Endodermal cell (in vitro differentiated cells): ENCODE results near the gene DNAH5. TPM values are rescaled to one million over a fixed set of nuclear protein-coding genes. Genes with fewer than 3 reads are reported as not detected.
A peak's percentile ranks its signal among the peaks of the same experiment; 100 is the strongest.

Experiments
- DNase-seq: peaks from one replicate; pipeline ENCODE4 v3.0.0-alpha.2; 2017
- H3K27ac ChIP-seq: 2 replicates; pipeline ENCODE4 v1.5.1; 2013; ENCODE audit warnings: mild to moderate bottlenecking, low read depth, low read length, moderate library complexity
- H3K27me3 ChIP-seq: 2 replicates; pipeline ENCODE4 v1.6.1; 2013; ENCODE audit warnings: mild to moderate bottlenecking, low read length, moderate library complexity; ENCODE audit not compliant: insufficient read depth, control insufficient read depth, poor library complexity, severe bottlenecking
- H3K36me3 ChIP-seq: 2 replicates; pipeline ENCODE4 v1.7.0; 2013; ENCODE audit warnings: mild to moderate bottlenecking, low read length, moderate library complexity; ENCODE audit not compliant: control insufficient read depth, insufficient read depth
- H3K4me1 ChIP-seq: one replicate; pipeline ENCODE4 v1.7.0; 2013; ENCODE audit warnings: low read length; ENCODE audit not compliant: control insufficient read depth, insufficient read depth
- H3K4me3 ChIP-seq: 2 replicates; pipeline ENCODE4 v1.5.1; 2013; ENCODE audit warnings: mild to moderate bottlenecking, low read length, moderate library complexity
- H3K9ac ChIP-seq: 2 replicates; pipeline ENCODE4 v1.6.1; 2013; ENCODE audit warnings: mild to moderate bottlenecking, low read length, moderate library complexity; ENCODE audit not compliant: poor library complexity, severe bottlenecking; ENCODE audit errors: extremely low read depth
- H3K9me3 ChIP-seq: 2 replicates; pipeline ENCODE4 v1.6.1; 2013; ENCODE audit warnings: mild to moderate bottlenecking, low read length, moderate library complexity; ENCODE audit not compliant: control insufficient read depth
- H3K27ac Mint-ChIP-seq: 2 replicates; pipeline ENCODE4 v1.8.0; 2020; ENCODE audit warnings: mixed read lengths
- H3K27me3 Mint-ChIP-seq: 2 replicates; pipeline ENCODE4 v1.8.0; 2021; ENCODE audit warnings: mild to moderate bottlenecking, mixed read lengths; ENCODE audit not compliant: insufficient read depth
- H3K36me3 Mint-ChIP-seq: 2 replicates; pipeline ENCODE4 v1.8.0; 2020; ENCODE audit warnings: low read depth, mixed read lengths
- H3K4me1 Mint-ChIP-seq: 2 replicates; pipeline ENCODE4 v1.8.0; 2020; ENCODE audit warnings: mixed read lengths
- H3K4me3 Mint-ChIP-seq: 2 replicates; pipeline ENCODE4 v1.8.0; 2020; ENCODE audit warnings: mild to moderate bottlenecking, moderate library complexity, mixed read lengths
- H3K9me3 Mint-ChIP-seq: 2 replicates; pipeline ENCODE4 v1.8.0; 2020; ENCODE audit warnings: mild to moderate bottlenecking, mixed read lengths
- CTCF ChIP-seq: fragments of 200-600 bp; sonication (generic); conservative IDR thresholded peaks from 2 replicates; pipeline ENCODE4 v1.5.0; 2021; ENCODE audit warnings: antibody characterized with exemption, mild to moderate bottlenecking
- whole genome bisulfite sequencing, 2 experiments: methylation state at CpG; one replicate each; pipeline versions ENCODE4 v1.1.5 to v1.1.7; 2013; ENCODE audit warnings: missing lambda C conversion rate in 2 of 2, mixed read lengths in 1 of 2; ENCODE audit not compliant: insufficient coverage in 1 of 2, insufficient read length in 1 of 2; 5-methylcytosine and 5-hydroxymethylcytosine counted together
- total RNA-seq, 2 donors: library from RNA; stranded (reverse); fragmentation: NEBNext Ultra II Directional in 1 of 2; extraction: Animal tissue kit (Norgen Biotek cat#: 25700) in 1 of 2; gene quantifications; 2 replicates in 1 of 2; 3 replicates in 1 of 2; pipeline ENCODE4 v1.2.1, GENCODE V29; 2021

The DNAH5 gene
- total RNA-seq, 2 donors from 2014 or later = 0.84 to 1.8 TPM

- Histone ChIP-seq H3K4me3 (no peak overlapping the region), H3K4me1 (no peaks in the 10 kb centered on the region), H3K27me3 (no peaks in the 10 kb centered on the region), H3K9ac (no peak overlapping the region), H3K9me3 (no peaks in the 10 kb centered on the region), H3K27ac (no peak overlapping the region), H3K36me3 (no peaks in the 10 kb centered on the region)
- DNase-seq = no peak
- Mint-ChIP-seq H3K9me3 (no peaks in the 10 kb centered on the region), H3K27me3 (no peaks in the 10 kb centered on the region), H3K4me1 (no peaks in the 10 kb centered on the region), H3K27ac (no peak overlapping the region), H3K36me3 (no peaks in the 10 kb centered on the region), H3K4me3 (no peak overlapping the region)
- 95% methylated on average over 4 to 6 of the region's 6 CpGs for WGBS, 2 experiments
- no peak for TF ChIP-seq CTCF
These were observed 45.9 kb downstream of the DNAH5 start for GRCh38 chr5:13898569-13898968.

DNA sequence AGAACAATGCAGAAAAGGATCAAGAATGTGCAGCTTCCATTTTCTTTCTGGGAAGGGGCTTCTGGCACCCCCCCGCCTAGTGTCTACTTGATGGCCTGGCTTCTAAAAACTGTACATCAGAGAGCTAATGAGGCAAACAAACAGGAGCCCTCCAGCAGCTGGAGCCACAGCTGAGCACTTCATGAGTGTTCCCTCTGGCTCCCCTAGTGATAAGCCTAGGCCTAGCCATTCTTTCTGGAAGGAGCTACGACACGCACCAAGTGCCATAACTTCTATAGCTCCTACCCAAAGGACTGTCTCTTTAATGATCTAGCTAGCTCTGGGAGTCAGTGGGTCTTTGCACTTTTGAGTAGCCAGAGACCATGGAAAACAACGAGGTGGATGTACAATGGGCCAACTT, 66.1 kb downstream of the DNAH5 start:
- WGBS, 2 experiments = 87 to 91% methylated on average over 2 to 4 of the region's 4 CpGs
- Histone ChIP-seq H3K4me1 (no peaks in the 10 kb centered on the region), H3K36me3 (no peaks in the 10 kb centered on the region), H3K9me3 (peaks cover 22% of the 10 kb centered on the region), H3K27me3 (no peaks in the 10 kb centered on the region), H3K27ac (no peak overlapping the region), H3K9ac (no peak overlapping the region), H3K4me3 (no peak overlapping the region)
- H3K27me3 Mint-ChIP-seq = no peaks in the 10 kb centered on the region
- no peak overlapping the region for H3K4me3 Mint-ChIP-seq
- no peak overlapping the region for H3K27ac Mint-ChIP-seq
- H3K4me1 Mint-ChIP-seq = no peaks in the 10 kb centered on the region
- TF ChIP-seq CTCF = peak; percentile 61
- peak; percentile 53 for DNase-seq
- no peaks in the 10 kb centered on the region for H3K36me3 Mint-ChIP-seq
- H3K9me3 Mint-ChIP-seq = peaks cover 12% of the 10 kb centered on the region

- no peaks in the 10 kb centered on the region for H3K9me3 ChIP-seq
- H3K36me3 Mint-ChIP-seq = no peaks in the 10 kb centered on the region
- no peak overlapping the region for H3K9ac ChIP-seq
- no peak for TF ChIP-seq CTCF
- no peak overlapping the region for H3K4me3 Mint-ChIP-seq
- peaks cover 2% of the 10 kb centered on the region for H3K27me3 Mint-ChIP-seq
- 56% methylated on average over 5 of the region's 5 CpGs; no CpG with 5 or more reads in 1 of the 2 experiments for WGBS, 2 experiments
- peaks cover 7% of the 10 kb centered on the region for H3K27me3 ChIP-seq
- H3K4me3 ChIP-seq = no peak overlapping the region
- no peak overlapping the region for H3K27ac ChIP-seq
- H3K4me1 Mint-ChIP-seq = no peaks in the 10 kb centered on the region
- H3K9me3 Mint-ChIP-seq = no peaks in the 10 kb centered on the region
- no peaks in the 10 kb centered on the region for H3K36me3 ChIP-seq
- no peak overlapping the region for H3K27ac Mint-ChIP-seq
- no peaks in the 10 kb centered on the region for H3K4me1 ChIP-seq
- peak; percentile 84 for DNase-seq
These were observed 77.7 kb downstream of the DNAH5 start for GRCh38 chr5:13866792-13867191.
